Bronchial epithelial cell (primary cell): Measurements from ENCODE around the gene AFAP1L1. TPM values are rescaled to one million over a fixed set of nuclear protein-coding genes. Genes with fewer than 3 reads are reported as not detected.

Source experiments
- DNase-seq: peaks from one replicate; pipeline ENCODE4 v3.0.0-alpha.2; 2010; ENCODE audit warnings: low read depth
- FAIRE-seq: peaks from 2 replicates; lab custom pipeline; 2011; peaks lifted over from hg19 to GRCh38; lab: Jason Lieb, UNC
- H3K27me3 ChIP-seq: 2 replicates; pipeline ENCODE4 v1.5.1; 2011; ENCODE audit warnings: low read length; ENCODE audit not compliant: control insufficient read depth, insufficient read depth
- H3K36me3 ChIP-seq: 2 replicates; pipeline ENCODE4 v1.5.1; 2011; ENCODE audit warnings: low read length; ENCODE audit not compliant: control insufficient read depth, insufficient read depth
- H3K4me3 ChIP-seq: 2 replicates; pipeline ENCODE4 v1.5.1; 2011; ENCODE audit warnings: mild to moderate bottlenecking, low read depth, low read length, control low read depth
- total RNA-seq: library from RNA; depleted of rRNA; stranded (reverse); fragments of >200 nt; gene quantifications from 2 replicates; pipeline ENCODE4 v1.2.1, GENCODE V29; 2014
- TF ChIP-seq, protein P1 (sequence below): IDR thresholded peaks from 2 replicates; pipeline ENCODE4 v1.5.1; 2011; ENCODE audit warnings: mild to moderate bottlenecking, moderate library complexity, low read length, control low read depth, inconsistent platforms; ENCODE audit not compliant: insufficient read depth, severe bottlenecking

Gene AFAP1L1
- total RNA-seq, 1 donor from 2014 or later, result 17.4 TPM

GRCh38 chr5:149303210-149303609 is 31.6 kb downstream of the AFAP1L1 start:
- peaks cover 4% of the 10 kb centered on the region for H3K36me3 ChIP-seq
- no peaks in the 10 kb centered on the region for H3K27me3 ChIP-seq
- H3K4me3 ChIP-seq, result no peak overlapping the region
- DNase-seq (no peak), FAIRE-seq (no peak)
- TF ChIP-seq, protein P1, sequence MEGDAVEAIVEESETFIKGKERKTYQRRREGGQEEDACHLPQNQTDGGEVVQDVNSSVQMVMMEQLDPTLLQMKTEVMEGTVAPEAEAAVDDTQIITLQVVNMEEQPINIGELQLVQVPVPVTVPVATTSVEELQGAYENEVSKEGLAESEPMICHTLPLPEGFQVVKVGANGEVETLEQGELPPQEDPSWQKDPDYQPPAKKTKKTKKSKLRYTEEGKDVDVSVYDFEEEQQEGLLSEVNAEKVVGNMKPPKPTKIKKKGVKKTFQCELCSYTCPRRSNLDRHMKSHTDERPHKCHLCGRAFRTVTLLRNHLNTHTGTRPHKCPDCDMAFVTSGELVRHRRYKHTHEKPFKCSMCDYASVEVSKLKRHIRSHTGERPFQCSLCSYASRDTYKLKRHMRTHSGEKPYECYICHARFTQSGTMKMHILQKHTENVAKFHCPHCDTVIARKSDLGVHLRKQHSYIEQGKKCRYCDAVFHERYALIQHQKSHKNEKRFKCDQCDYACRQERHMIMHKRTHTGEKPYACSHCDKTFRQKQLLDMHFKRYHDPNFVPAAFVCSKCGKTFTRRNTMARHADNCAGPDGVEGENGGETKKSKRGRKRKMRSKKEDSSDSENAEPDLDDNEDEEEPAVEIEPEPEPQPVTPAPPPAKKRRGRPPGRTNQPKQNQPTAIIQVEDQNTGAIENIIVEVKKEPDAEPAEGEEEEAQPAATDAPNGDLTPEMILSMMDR, result no peak

DNA sequence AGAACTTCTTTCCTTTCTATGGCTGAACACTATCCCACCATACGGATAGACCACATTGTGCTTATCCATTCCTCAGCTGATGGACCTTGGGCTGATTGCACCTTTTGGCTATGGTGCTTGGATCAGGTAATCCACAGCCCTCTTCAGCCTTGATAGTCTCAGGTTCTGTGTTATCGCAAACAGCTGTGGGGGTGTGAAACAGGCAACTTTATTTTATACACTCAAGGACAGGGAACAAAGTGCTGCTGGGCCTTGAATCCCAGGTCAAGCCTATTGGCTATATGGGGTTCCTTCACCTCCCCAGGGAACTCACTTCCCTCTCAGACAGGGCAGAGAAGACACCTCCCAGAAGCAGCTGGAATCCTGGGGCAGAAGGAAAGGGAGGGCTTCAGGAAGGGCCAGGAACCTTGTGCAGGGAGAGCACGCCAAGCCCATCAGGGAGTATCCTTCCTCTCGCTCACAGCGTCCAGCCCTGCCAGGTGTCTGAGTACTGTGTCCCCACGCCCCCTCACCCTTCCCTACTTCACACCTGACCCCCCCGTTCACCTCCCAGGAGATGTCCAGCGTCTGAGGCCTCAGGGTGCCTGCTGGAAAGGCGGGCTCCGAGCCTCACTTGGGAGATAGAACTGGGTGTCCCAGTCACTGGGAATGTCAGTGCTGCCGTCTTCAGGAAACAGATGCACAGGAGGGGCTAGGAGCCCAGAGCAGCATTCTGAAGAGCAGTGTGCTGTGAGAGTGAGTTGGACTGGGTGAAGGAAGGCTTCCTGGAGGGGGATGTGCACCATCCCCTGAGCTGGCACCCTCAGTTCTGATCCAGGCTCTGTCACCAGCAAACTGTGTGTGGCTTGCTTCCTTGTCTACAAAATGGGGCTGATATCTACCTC is 32.8 kb downstream of the AFAP1L1 start:
- FAIRE-seq (peak; percentile 96), DNase-seq (no peak)
- TF ChIP-seq, protein P1, result no peak
- Histone ChIP-seq H3K36me3 (peaks cover 3% of the 10 kb centered on the region), H3K27me3 (no peaks in the 10 kb centered on the region), H3K4me3 (no peak overlapping the region)

GRCh38 chr5:149309354-149309753 is 37.7 kb downstream of the AFAP1L1 start:
- H3K36me3 ChIP-seq, result no peaks in the 10 kb centered on the region
- DNase-seq, result no peak
- no peak overlapping the region for H3K4me3 ChIP-seq
- no peaks in the 10 kb centered on the region for H3K27me3 ChIP-seq
- TF ChIP-seq, protein P1, result no peak
- FAIRE-seq, result no peak

GRCh38 chr5:149310488-149310887 is 38.8 kb downstream of the AFAP1L1 start:
- TF ChIP-seq, protein P1, result no peak
- Histone ChIP-seq H3K36me3 (no peaks in the 10 kb centered on the region), H3K27me3 (no peaks in the 10 kb centered on the region), H3K4me3 (no peak overlapping the region)
- no peak for FAIRE-seq
- DNase-seq, result no peak

- TF ChIP-seq, protein P1, result no peak
- no peak for FAIRE-seq
- no peaks in the 10 kb centered on the region for H3K27me3 ChIP-seq
- DNase-seq, result peak; percentile 66
- H3K36me3 ChIP-seq, result no peaks in the 10 kb centered on the region
- H3K4me3 ChIP-seq, result no peak overlapping the region
Observed at GRCh38 chr5:149310947-149311658, 39.4 kb downstream of the AFAP1L1 start.
